HEK293 (cell line): ENCODE results near the gene FBXW5.
A peak's percentile ranks its signal among the peaks of the same experiment; 100 is the strongest.

Experiments
- CTCF ChIA-PET: fragments of 350-600 bp; formaldehyde crosslinking; extraction: SDS; loops from one replicate; lab custom pipeline; 2021; ENCODE audit warnings: antibody characterized with exemption; lab: Yijun Ruan, JAX
- POLR2A ChIA-PET: fragments of 300-600 bp; formaldehyde crosslinking; extraction: SDS; loops from one replicate; lab custom pipeline; 2020; ENCODE audit warnings: antibody characterized with exemption, inconsistent platforms; lab: Yijun Ruan, JAX
- H3K27ac ChIP-seq: fragments of 200-500 bp; sonication (Bioruptor generic); 2 replicates; pipeline ENCODE4 v1.5.1; 2014; ENCODE audit warnings: low read depth, low read length, control low read depth, inconsistent platforms; ENCODE audit errors: extremely low read depth
- H3K36me3 ChIP-seq, 2 experiments: fragments of 200-500 bp in 1 of 2; sonication (Bioruptor generic) in 1 of 2; 1 replicate in 1 of 2; 2 replicates in 1 of 2; pipeline ENCODE4 v1.5.1; 2014 to 2017; ENCODE audit warnings: inconsistent platforms in 2 of 2, low read length in 2 of 2; ENCODE audit not compliant: control insufficient read depth in 2 of 2, insufficient read depth in 1 of 2
- H3K4me1 ChIP-seq: fragments of 200-500 bp; sonication (Bioruptor generic); 2 replicates; pipeline ENCODE4 v1.5.1; 2014; ENCODE audit warnings: mild to moderate bottlenecking, low read length, inconsistent platforms; ENCODE audit not compliant: control insufficient read depth, insufficient read depth
- H3K4me3 ChIP-seq: 2 replicates; pipeline ENCODE4 v1.5.1; 2011; ENCODE audit warnings: low read depth, mild to moderate bottlenecking, control low read depth, low read length, moderate library complexity
- H3K9me3 ChIP-seq: fragments of 200-500 bp; sonication (Bioruptor generic); 2 replicates; pipeline ENCODE4 v1.5.1; 2014; ENCODE audit warnings: low read depth, low read length, inconsistent platforms; ENCODE audit not compliant: control insufficient read depth, insufficient read depth
- BCL11B ChIP-seq: fragments of 450-650 bp; formaldehyde crosslinking; IDR thresholded peaks from 2 replicates; pipeline ENCODE4 v1.5.1; 2016; ENCODE audit warnings: low read depth, missing biosample characterization, missing genetic modification characterization
- EGR2 ChIP-seq: fragments of 450-650 bp; formaldehyde crosslinking; IDR thresholded peaks from 2 replicates; pipeline ENCODE4 v1.5.1; 2016; ENCODE audit warnings: low read depth, missing biosample characterization, missing genetic modification characterization
- GLIS1 ChIP-seq: fragments of 450-650 bp; formaldehyde crosslinking; IDR thresholded peaks from 2 replicates; pipeline ENCODE4 v1.5.1; 2016; ENCODE audit warnings: missing biosample characterization, missing genetic modification characterization
- KLF1 ChIP-seq: fragments of 450-650 bp; formaldehyde crosslinking; IDR thresholded peaks from 2 replicates; pipeline ENCODE4 v1.5.1; 2016; ENCODE audit warnings: missing biosample characterization, missing genetic modification characterization
- REPIN1 ChIP-seq: fragments of 450-650 bp; formaldehyde crosslinking; IDR thresholded peaks from 2 replicates; pipeline ENCODE4 v1.5.1; 2017; ENCODE audit warnings: missing biosample characterization, missing genetic modification characterization, low read depth
- SALL2 ChIP-seq: fragments of 450-650 bp; formaldehyde crosslinking; IDR thresholded peaks from 2 replicates; pipeline ENCODE4 v1.5.0; 2017; ENCODE audit warnings: missing biosample characterization, mild to moderate bottlenecking, missing genetic modification characterization, borderline replicate concordance
- TRIM28 ChIP-seq: IDR thresholded peaks from 2 replicates; pipeline ENCODE4 v1.6.1; 2011; ENCODE audit warnings: low read length, control low read depth, borderline replicate concordance
- ZBTB11 ChIP-seq: fragments of 450-650 bp; formaldehyde crosslinking; conservative IDR thresholded peaks from 2 replicates; pipeline ENCODE4 v1.5.1; 2016; ENCODE audit warnings: low read depth, missing biosample characterization, missing genetic modification characterization
- ZBTB44 ChIP-seq: fragments of 450-650 bp; IDR thresholded peaks from 2 replicates; pipeline ENCODE4 v1.5.1; 2018; ENCODE audit warnings: missing biosample characterization, mild to moderate bottlenecking, missing genetic modification characterization
- ZBTB8A ChIP-seq: fragments of 450-650 bp; formaldehyde crosslinking; IDR thresholded peaks from 2 replicates; pipeline ENCODE4 v1.5.1; 2016; ENCODE audit warnings: missing biosample characterization, missing genetic modification characterization
- ZFHX2 ChIP-seq: fragments of 450-650 bp; formaldehyde crosslinking; conservative IDR thresholded peaks from 2 replicates; pipeline ENCODE4 v1.5.1; 2016; ENCODE audit warnings: missing biosample characterization, missing genetic modification characterization
- ZFP37 ChIP-seq: fragments of 450-650 bp; formaldehyde crosslinking; IDR thresholded peaks from 2 replicates; pipeline ENCODE4 v1.5.1; 2016; ENCODE audit warnings: missing biosample characterization, missing genetic modification characterization
- ZFP69B ChIP-seq: fragments of 450-650 bp; formaldehyde crosslinking; IDR thresholded peaks from 2 replicates; pipeline ENCODE4 v1.5.1; 2016; ENCODE audit warnings: missing biosample characterization, missing genetic modification characterization
- ZNF2 ChIP-seq: fragments of 450-650 bp; formaldehyde crosslinking; IDR thresholded peaks from 2 replicates; pipeline ENCODE4 v1.5.1; 2016; ENCODE audit warnings: missing biosample characterization, missing genetic modification characterization
- ZNF292 ChIP-seq: fragments of 450-650 bp; formaldehyde crosslinking; IDR thresholded peaks from 2 replicates; pipeline ENCODE4 v1.5.1; 2016; ENCODE audit warnings: low read depth, missing biosample characterization, missing genetic modification characterization, borderline replicate concordance
- ZNF311 ChIP-seq: fragments of 450-650 bp; formaldehyde crosslinking; IDR thresholded peaks from 2 replicates; pipeline ENCODE4 v1.5.1; 2017; ENCODE audit warnings: missing biosample characterization, missing genetic modification characterization, borderline replicate concordance
- ZNF585B ChIP-seq: fragments of 450-650 bp; formaldehyde crosslinking; IDR thresholded peaks from 2 replicates; pipeline ENCODE4 v1.5.1; 2016; ENCODE audit warnings: missing biosample characterization, missing genetic modification characterization
- ZNF621 ChIP-seq: fragments of 450-650 bp; formaldehyde crosslinking; IDR thresholded peaks from 2 replicates; pipeline ENCODE4 v1.5.1; 2017; ENCODE audit warnings: missing biosample characterization, missing genetic modification characterization
- ZNF645 ChIP-seq: fragments of 450-650 bp; formaldehyde crosslinking; IDR thresholded peaks from 2 replicates; pipeline ENCODE4; 2016; ENCODE audit warnings: missing biosample characterization, missing genetic modification characterization
- ZNF792 ChIP-seq: fragments of 450-650 bp; formaldehyde crosslinking; IDR thresholded peaks from 2 replicates; pipeline ENCODE4 v1.5.1; 2016; ENCODE audit warnings: missing biosample characterization, missing genetic modification characterization
- ZNF837 ChIP-seq: fragments of 450-650 bp; formaldehyde crosslinking; IDR thresholded peaks from 2 replicates; pipeline ENCODE4 v1.5.1; 2016; ENCODE audit warnings: missing biosample characterization, missing genetic modification characterization

Gene FBXW5

GRCh38 chr9:136971746-136972145, 27.2 kb upstream of the FBXW5 start:
- POLR2A ChIA-PET, result no interaction called here
- TF ChIP-seq BCL11B (0 out of 2 replicates have a peak, but pooled peaks have one; percentile 14), ZNF311 (no peak), SALL2 (tag by site-specific recombination) (no peak)
- no peaks in the 10 kb centered on the region for H3K4me1 ChIP-seq

GRCh38 chr9:136970361-136970760, 25.8 kb upstream of the FBXW5 start:
- H3K9me3 ChIP-seq, result no peaks in the 10 kb centered on the region
- TF ChIP-seq TRIM28 (no peak), EGR2 (tag by site-specific recombination) (peak; percentile 81), ZFP37 (no peak), ZNF2 (tag by site-specific recombination) (no peak), REPIN1 (no peak), ZNF837 (tag by site-specific recombination) (no peak), ZBTB11 (tag by site-specific recombination) (no peak), ZBTB8A (no peak), ZFHX2 (tag by site-specific recombination) (peak; percentile 85), KLF1 (tag by site-specific recombination) (peak; percentile 33; the same call in 1 of the 2 replicates), ZNF585B (no peak), ZFP69B (no peak), SALL2 (tag by site-specific recombination) (no peak), ZBTB44 (tag by site-specific recombination) (no peak), ZNF645 (tag by site-specific recombination) (no peak)
- TF ChIP-seq, all 188 proteins: peak for 3
- no peak overlapping the region for H3K27ac ChIP-seq
- no peaks in the 10 kb centered on the region for H3K4me1 ChIP-seq
- no peak overlapping the region for H3K4me3 ChIP-seq
- POLR2A ChIA-PET, result no interaction called here
- CTCF ChIA-PET, result interaction anchor here (0.7 to 1.5 kb wide), 2 partner anchors 59 to 183 kb away, joined by 3 to 5 read pairs; no protein-coding TSS in a partner anchor
- H3K36me3 ChIP-seq, result no peaks in the 10 kb centered on the region

More at GRCh38 chr9:136971746-136972145, 27.2 kb upstream of the FBXW5 start:
- CTCF ChIA-PET, result interaction anchor here (0.5 to 1.5 kb wide), 2 partner anchors 58 to 95 kb away, joined by 4 to 5 read pairs; no protein-coding TSS in a partner anchor
- no peaks in the 10 kb centered on the region for H3K36me3 ChIP-seq
- no peak overlapping the region for H3K27ac ChIP-seq
- no peaks in the 10 kb centered on the region for H3K9me3 ChIP-seq
- H3K4me3 ChIP-seq, result no peak overlapping the region

- no peak overlapping the region for H3K27ac ChIP-seq
- no peak for TF ChIP-seq ZNF292
- TF ChIP-seq ZNF621 (tag by site-specific recombination), result no peak
- TF ChIP-seq ZNF792, result no peak
- peak; percentile 78 for TF ChIP-seq GLIS1 (tag by site-specific recombination)
- H3K4me3 ChIP-seq, result no peak overlapping the region
- no peaks in the 10 kb centered on the region for H3K36me3 ChIP-seq
- CTCF ChIA-PET, result no interaction called here
- POLR2A ChIA-PET, result no interaction called here
- H3K9me3 ChIP-seq, result no peaks in the 10 kb centered on the region
- no peaks in the 10 kb centered on the region for H3K4me1 ChIP-seq
These were observed 25.2 kb upstream of the FBXW5 start for GRCh38 chr9:136969774-136970173.
